ENCODE measurements around the gene AFAP1L2.

Gene AFAP1L2

GRCh38 chr10:114260366-114260765, 143.9 kb downstream of the AFAP1L2 start:
- no peak for DNase-seq

- no peak for DNase-seq
Measured at GRCh38 chr10:114259824-114260223, 144.5 kb downstream of the AFAP1L2 start.

- DNase-seq = no peak
Measured at GRCh38 chr10:114258274-114258840, 145.9 kb downstream of the AFAP1L2 start.

- no peak for DNase-seq
Measured at GRCh38 chr10:114257498-114257897, 146.8 kb downstream of the AFAP1L2 start.

- DNase-seq = no peak
Measured at GRCh38 chr10:114256822-114257221, 147.5 kb downstream of the AFAP1L2 start.

GRCh38 chr10:114256008-114256765, 148.1 kb downstream of the AFAP1L2 start:
- no peak for DNase-seq

GRCh38 chr10:114255227-114255626, 149.1 kb downstream of the AFAP1L2 start:
- no peak for DNase-seq

- DNase-seq = no peak
Measured at GRCh38 chr10:114252883-114253282, 151.4 kb downstream of the AFAP1L2 start.

GRCh38 chr10:114252092-114252491, 152.2 kb downstream of the AFAP1L2 start:
- DNase-seq = no peak

- DNase-seq = no peak
Measured at GRCh38 chr10:114250716-114251115, 153.6 kb downstream of the AFAP1L2 start.

GRCh38 chr10:114250236-114250635, 154.1 kb downstream of the AFAP1L2 start:
- DNase-seq = no peak

- DNase-seq = no peak
Measured at GRCh38 chr10:114246679-114247305, 157.5 kb downstream of the AFAP1L2 start.

- no peak for DNase-seq
Measured at GRCh38 chr10:114245121-114245791, 159.0 kb downstream of the AFAP1L2 start.
